Brain microvascular endothelial cell (primary cell): ENCODE results near the gene SOS1.
A peak's percentile ranks its signal among the peaks of the same experiment; 100 is the strongest.

Experiments
- DNase-seq: peaks from one replicate; pipeline ENCODE4 v3.0.0-alpha.2; 2020
- H3K27ac ChIP-seq: fragments of 250-450 bp; sonication (Bioruptor Pico); 2 replicates; pipeline ENCODE4 v1.5.1; 2020; ENCODE audit warnings: mild to moderate bottlenecking, moderate library complexity
- H3K27me3 ChIP-seq: fragments of 250-450 bp; sonication (Bioruptor Pico); replicated peaks from 2 replicates; pipeline ENCODE4 v1.5.1; 2020; ENCODE audit warnings: mild to moderate bottlenecking
- H3K36me3 ChIP-seq: fragments of 250-450 bp; sonication (Bioruptor Pico); replicated peaks from 2 replicates; pipeline ENCODE4 v1.5.1; 2020; ENCODE audit warnings: mild to moderate bottlenecking
- H3K4me3 ChIP-seq: 2 replicates; pipeline ENCODE4 v1.5.1; 2011; ENCODE audit warnings: low read depth, mild to moderate bottlenecking, control low read depth, low read length, moderate library complexity
- CTCF ChIP-seq: IDR thresholded peaks from 2 replicates; pipeline ENCODE4 v1.5.1; 2011; ENCODE audit warnings: low read depth, mild to moderate bottlenecking, moderate library complexity, low read length, control low read depth, inconsistent platforms; ENCODE audit errors: missing control alignments
- in situ Hi-C: cut with HindIII; loops from 2 replicates; pipeline ENCODE4 v1.10.0; 2017; ENCODE audit warnings: low sequenced_read_pairs, low pct_ligation_motif_present

The SOS1 gene

GRCh38 chr2:39017334-39017733 lies 103.5 kb downstream of the SOS1 start:
- Histone ChIP-seq H3K27me3 (no peaks in the 10 kb centered on the region), H3K36me3 (peaks cover under 1% of the 10 kb centered on the region), H3K4me3 (no peak overlapping the region), H3K27ac (no peak overlapping the region)
- no peak for TF ChIP-seq CTCF
- no peak for DNase-seq
- in situ Hi-C loops = no loop called here

- in situ Hi-C loops = no loop called here
Observed at GRCh38 chr2:39015424-39015823, 105.4 kb downstream of the SOS1 start.

GRCh38 chr2:39013871-39014270 lies 107.0 kb downstream of the SOS1 start:
- no peak for TF ChIP-seq CTCF
- H3K27ac ChIP-seq = no peak overlapping the region
- no peak for DNase-seq
- in situ Hi-C loops = no loop called here
- H3K36me3 ChIP-seq = no peaks in the 10 kb centered on the region
- no peak overlapping the region for H3K4me3 ChIP-seq
- no peaks in the 10 kb centered on the region for H3K27me3 ChIP-seq

More at GRCh38 chr2:39015424-39015823, 105.4 kb downstream of the SOS1 start:
- no peaks in the 10 kb centered on the region for H3K27me3 ChIP-seq
- no peak for DNase-seq
- no peak for TF ChIP-seq CTCF
- no peak overlapping the region for H3K27ac ChIP-seq
- no peaks in the 10 kb centered on the region for H3K36me3 ChIP-seq
- H3K4me3 ChIP-seq = no peak overlapping the region

DNA sequence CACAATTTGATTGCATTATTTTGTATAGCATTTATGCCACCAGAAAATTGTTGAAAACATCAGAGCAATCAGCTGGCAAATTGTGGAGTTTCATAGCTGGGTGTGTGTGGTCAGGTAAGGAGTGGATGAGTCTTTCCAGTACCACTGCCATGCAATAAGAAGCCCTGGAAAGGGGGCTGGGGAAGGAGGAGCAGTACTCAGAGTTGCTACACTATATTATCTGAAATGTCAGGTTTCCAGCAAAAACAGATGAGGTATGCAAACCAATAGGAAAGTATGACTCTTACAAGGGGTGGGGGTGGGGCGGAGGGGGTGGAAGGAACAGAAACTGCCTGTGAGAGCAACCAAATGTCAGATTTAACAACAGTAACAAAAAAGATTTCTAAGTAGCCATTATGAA lies 112.2 kb downstream of the SOS1 start:
- in situ Hi-C loops = no loop called here
- no peak for TF ChIP-seq CTCF
- Histone ChIP-seq H3K27me3 (no peaks in the 10 kb centered on the region), H3K36me3 (peaks cover 5% of the 10 kb centered on the region), H3K4me3 (no peak overlapping the region), H3K27ac (no peak overlapping the region)
- peak; percentile 11 for DNase-seq

- TF ChIP-seq CTCF = no peak
- no peak overlapping the region for H3K27ac ChIP-seq
- no peaks in the 10 kb centered on the region for H3K27me3 ChIP-seq
- H3K36me3 ChIP-seq = peaks cover 5% of the 10 kb centered on the region
- no peak overlapping the region for H3K4me3 ChIP-seq
- no peak for DNase-seq
- in situ Hi-C loops = no loop called here
Observed at GRCh38 chr2:39007875-39008504, 112.9 kb downstream of the SOS1 start.

DNA sequence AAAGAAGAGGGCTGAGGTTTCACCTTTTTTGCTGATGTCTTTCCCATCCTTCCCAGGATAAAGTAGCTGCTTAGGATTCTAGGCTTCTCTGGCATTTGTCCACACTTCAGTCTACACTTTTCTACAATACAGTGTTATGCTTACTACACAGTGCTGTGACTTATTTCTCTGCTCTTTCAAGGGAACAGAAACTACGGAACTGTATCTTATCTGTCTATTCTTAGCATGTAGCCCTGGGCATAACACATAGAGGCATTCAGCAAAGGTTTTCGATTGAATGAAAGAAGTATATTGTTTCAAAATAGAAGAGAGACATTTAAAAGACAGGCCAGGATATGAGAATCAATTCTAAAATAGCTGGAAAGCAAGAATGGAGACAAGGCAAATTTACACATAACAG lies 120.3 kb downstream of the SOS1 start:
- DNase-seq = no peak
- no peak for TF ChIP-seq CTCF
- in situ Hi-C loops = no loop called here
- no peak overlapping the region for H3K27ac ChIP-seq
- H3K36me3 ChIP-seq = peaks cover 18% of the 10 kb centered on the region
- no peak overlapping the region for H3K4me3 ChIP-seq
- H3K27me3 ChIP-seq = no peaks in the 10 kb centered on the region
